HG03066 (cell line): ENCODE data around the gene RRP12.
"Not testable (repeated sequence)": the region's sequence is repeated elsewhere in the genome, so short reads cannot be mapped to it uniquely, and the experiment has no call there.

Source experiments
- ATAC-seq: cut with Tn5 transposase; IDR thresholded peaks from one replicate; pipeline ENCODE4 v1.9.1; 2021; ENCODE audit warnings: low read depth; ENCODE audit not compliant: unreplicated experiment

The RRP12 gene

DNA sequence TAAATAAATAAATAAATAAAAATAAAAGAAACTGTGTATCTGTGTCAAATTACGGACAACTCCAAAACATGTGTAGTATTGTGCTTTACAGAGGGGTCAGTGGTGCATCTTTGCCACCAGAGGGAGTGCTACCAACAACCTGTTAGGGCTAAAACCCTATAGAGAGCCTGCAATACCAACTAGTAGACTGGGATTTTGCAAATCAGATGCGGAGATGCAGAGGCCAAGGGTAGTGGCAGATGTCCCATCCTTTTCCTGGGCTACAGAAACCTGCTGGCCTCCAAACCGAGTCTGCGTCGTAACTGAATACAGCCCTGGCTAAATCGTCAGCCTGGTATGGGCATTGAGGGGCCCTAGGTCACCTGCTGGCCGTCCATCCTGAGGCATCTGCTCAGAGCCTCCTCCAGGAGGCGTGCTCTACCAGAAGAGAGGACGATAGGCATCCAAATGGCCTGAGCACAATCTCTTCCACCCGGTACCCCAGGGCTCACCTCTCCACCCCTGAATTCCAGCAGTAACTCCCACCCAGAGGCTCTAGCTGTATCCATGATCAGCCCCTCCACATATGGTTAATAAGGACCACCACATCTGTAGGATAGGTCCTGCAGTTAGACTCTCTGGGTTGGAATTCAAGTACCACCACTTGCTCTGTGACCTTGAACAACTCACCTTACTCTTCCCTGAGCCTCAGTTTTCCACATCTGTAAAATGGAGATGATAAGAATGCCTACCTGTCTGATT, 6.2 kb upstream of the RRP12 start:
- peak; percentile 88 for ATAC-seq

DNA sequence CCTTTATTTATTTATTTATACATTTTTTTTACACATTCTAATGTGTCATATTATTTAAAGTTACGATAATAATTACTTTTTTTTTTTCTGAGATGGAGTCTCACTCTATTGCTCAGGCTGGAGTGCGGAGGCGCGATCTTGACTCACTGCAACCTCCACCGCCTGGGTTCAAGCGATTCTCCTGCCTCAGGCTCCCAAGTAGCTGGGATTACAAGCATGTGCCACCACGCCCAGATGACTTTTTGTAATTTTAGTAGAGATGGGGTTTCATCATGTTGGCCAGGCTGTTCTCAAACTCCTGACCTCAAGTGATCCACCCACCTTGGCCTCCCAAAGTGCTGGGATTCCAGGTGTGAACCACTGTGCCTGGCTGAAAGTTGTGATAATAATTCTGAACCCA, 5.3 kb upstream of the RRP12 start:
- not testable (repeated sequence) for ATAC-seq

DNA sequence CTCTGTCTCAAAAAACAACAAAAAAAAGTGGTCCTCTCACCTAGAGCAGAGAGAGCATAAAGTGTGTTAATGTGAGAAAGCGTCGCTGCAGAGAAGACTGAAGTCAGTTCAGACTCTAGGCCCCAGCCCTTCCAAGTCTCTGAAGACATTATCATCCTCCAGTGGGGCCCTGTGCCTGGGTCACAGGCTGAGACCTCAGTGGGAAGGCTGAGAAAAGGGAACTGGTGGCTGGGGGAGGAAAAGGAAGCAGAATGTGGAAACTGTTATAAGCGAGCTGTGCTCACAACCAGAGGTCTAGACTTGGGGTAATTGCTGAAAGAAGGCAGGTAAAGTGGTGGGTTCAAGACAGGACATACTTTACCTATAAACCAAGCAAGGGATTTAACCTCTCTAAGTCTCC, 4.9 kb upstream of the RRP12 start:
- ATAC-seq: no peak

DNA sequence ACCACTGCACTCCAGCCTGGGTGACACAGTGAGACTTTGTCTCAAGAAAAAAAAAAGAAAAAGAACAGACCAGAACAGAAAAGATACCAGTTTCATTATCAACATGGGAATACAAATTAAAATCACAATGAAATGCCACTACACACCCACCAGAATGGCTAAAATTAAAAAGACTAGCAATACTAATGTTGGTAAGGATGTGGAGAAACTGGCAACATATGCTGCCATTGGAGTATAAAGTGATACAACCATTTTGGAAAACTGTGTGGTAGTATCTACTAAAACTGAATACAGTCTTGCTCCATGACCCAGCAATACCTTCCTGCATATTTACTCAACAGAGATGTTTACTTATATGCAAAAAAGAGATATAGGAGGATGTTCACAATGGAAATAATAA, 2.9 kb upstream of the RRP12 start:
- ATAC-seq: no peak

DNA sequence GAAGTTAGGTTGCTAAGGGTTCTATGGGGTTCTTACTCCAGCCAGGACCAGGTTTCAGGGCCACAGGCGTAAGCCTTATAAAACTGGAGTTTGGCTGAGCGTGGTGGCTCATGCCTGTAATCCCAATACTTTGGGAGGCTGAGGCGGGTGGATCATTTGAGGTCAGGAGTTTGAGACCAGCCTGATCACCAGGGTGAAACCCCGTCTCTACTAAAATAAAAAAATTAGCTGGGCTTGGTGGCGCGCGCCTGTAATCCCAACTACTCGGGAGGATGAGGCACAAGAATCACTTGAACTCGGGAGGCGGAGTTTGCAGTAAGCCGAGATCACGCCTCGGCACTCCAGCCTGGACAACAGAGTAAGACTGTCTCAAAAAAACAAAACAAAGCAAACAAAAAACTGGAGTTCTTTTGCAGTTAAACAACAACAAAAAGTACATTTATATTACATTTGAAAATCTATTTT, 347 bp upstream of the RRP12 start:
- ATAC-seq: no peak

DNA sequence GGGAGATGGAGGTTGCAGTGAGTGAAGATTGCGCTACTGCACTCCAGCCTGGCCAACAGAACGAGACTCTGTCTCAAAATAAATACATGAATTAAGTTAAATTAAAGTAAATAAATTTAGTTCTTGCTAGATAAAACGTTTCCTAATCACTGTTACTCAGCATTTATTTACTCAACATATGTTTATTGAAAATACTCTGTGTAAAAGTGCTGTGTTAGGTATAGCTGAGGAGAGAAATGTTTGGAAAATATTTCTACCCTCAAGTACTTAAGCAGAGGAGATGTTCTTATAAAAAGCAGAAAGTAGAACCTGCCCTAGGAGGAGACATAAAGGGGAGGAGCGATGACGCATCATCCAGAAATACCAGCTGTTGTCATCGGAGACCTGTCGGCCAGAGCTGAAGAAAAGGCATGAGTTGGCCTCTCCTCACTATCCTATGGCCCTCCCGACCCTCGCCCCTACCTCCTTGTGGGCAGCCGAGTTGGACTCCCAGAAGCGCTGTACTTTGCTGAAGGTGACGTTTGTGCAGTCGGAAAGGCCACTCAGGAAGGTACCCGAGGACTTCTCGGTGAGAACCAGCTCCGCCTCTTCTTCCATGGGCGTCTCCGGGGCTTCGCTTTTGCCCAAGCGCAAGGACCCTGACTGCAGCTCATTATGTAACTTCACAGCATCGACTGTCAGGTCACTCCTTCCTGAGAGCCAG, 1.1 kb downstream of the RRP12 start:
- ATAC-seq: no peak

DNA sequence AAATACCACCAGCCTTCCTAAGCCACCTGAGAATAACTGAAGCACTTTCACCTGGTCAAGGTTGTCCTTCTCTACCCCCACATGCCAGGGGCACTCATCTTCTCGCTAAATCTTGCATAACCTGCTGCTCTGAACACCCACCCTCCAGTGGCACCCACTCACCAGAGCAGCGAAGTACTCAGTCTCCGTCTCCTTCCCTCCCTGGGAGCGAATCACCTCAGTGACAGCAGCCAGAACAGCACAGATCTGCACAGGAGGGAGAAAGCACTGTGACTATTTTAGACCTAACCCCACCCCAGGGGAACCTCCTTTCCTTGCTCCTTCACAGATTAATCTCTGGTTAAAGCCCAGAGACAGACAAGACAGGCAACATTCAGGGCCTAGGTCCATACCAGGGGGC, 5.1 kb downstream of the RRP12 start:
- no peak for ATAC-seq

DNA sequence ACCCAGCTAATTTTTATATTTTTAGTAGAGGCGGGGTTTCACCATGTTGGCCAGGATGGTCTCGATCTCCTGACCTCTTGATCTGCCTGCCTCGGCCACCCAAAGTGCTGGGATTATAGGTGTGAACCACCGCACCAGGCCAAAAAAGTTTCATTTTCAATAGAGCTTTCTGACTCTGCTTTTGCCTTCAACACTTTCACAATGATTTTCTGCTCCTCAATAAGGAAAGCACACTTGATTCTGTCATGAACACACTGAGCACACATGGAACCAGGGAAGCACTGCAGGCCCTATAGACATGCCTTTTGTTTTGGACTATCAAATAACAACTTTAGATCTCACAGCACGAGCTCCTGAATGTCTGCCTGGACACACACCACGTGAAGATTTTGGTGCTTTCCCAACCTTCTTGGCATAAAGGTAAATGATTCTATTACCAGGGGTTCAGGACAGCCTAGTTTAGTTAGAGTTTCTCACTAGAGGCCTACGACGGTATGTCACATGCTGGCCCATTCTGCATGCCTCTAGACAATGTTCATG, 8.0 kb downstream of the RRP12 start:
- no peak for ATAC-seq

DNA sequence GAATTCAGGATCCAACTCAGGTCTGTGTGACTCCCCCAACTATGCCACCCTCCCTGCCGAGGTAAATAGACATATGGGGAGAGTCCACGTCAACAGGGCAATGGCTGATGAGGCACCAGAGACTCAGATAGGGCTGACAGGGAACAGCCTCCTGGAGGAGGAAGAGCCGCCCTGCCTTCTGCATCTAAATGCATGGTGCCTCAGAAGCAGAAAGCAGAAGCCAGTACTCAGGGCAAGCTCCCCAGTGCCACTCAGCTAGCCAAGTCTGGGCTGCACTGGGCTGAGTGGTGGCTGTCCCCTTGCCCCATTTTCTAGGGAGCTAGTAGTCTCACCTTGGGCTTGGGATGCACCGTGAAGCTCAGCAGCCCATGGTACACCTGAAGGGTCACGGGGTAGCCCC, 11.0 kb downstream of the RRP12 start:
- no peak for ATAC-seq

DNA sequence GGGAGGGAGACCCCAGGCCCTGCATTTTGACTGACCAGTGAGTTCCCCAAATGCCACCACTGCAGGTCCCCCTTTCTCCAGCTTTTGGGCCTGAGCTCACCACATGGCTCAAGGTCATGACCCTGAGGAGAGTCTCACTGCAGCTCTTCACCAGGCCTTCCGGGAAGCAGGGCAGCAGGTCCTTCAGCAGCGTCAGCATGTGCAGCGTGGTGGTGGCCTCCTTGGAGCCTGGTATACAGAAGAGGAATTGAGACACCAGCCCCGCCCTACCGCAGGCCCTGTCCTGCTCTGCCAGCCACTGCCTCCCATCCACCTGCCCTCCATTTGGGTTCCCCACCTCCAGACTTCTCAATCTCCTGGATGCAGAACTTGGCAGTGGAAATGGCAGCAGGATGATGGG, 13.0 kb downstream of the RRP12 start:
- ATAC-seq: no peak

DNA sequence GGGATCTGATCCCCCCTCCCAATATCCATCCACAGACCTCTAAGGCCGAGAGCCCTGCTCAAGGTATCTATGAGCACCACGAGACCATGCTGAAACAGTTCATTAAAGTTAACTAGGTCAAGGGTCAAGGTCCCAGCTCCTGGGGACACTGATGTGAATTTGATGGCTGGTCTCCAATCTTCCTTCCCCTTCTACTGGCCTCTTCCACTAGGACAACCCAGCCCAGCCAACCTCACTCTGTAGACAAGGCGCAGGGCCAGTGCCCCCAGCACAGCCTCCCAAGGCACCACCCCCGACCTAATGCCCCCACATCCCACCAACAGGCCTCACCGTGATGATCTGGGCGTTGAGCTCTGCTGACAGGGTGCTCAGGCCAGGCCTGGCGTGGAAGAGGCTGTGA, 15.6 kb downstream of the RRP12 start:
- no peak for ATAC-seq

DNA sequence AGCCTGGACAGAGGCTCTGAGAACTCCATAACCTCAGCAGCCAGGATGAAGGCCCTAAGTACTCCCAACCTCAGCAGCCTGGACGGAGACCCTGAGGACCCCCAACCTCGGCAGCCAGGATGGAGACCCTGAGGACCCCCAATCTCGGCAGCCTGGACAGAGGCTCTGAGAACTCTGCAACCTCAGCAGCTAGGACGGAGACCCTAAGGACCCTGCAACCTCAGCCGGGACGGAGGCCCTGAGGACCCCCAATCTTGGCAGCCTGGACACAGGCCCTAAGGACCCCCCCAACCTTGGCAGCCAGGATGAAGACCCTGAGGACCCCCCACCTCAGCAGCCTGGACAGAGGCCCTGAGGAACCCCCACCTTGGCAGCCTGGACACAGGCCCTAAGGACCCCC, 16.5 kb downstream of the RRP12 start:
- no peak for ATAC-seq

DNA sequence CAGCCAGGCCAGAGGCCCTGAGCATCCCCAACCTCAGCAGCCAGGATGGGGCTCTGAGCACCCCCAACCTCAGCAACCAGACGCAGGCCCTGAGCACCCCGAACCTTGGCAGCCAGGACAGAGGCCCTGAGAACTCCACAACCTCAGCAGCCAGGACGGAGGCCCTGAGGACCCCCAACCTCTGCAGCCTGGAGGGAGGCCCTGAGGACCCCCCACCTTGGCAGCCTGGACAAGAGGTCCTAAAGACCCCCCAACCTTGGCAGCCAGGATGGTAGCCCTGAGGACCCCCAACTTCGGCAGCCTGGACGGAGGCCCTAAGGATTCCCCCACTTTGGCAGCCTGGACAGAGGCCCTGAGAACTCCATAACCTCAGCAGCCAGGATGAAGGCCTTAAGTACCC, 17.0 kb downstream of the RRP12 start:
- no peak for ATAC-seq

DNA sequence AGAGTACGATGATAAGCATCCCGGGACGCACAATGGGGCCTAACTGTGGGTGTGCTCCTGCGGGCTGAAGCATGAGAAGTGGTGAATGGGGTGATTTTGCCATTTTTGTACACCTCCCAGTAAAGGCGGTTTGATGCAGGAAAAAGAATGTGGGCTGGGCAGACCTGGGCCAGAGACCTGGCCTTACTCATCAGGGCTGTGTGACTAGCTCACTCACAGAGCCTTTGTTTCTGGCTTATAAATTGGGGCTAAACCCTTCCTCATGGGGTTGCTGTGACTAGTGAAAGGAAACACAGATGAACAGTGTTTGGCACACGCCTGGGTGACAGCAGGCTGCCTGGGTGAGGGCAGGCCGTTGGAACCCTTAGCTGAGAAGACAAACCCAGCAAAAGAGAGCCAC, 18.0 kb downstream of the RRP12 start:
- no peak for ATAC-seq

DNA sequence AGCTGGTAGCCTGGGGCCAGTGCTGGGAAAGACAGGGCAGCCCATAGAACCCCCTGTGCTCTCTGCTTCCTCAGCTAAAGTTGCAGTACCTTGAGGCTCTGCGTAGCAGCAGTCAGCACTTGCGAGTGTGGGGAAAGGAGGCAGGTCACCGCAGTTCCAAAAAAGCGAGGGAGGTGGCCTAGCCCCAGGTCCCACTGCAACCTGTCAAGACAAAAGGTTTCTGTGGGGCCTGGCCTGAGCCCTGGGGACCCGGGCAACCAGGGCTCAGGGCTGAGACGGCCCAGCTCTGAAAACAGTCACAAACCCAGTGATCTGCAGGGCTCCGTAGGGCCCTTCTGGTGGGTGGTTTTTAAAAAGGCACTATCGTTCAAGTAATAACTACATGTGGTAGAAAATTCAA, 19.5 kb downstream of the RRP12 start:
- ATAC-seq: no peak

DNA sequence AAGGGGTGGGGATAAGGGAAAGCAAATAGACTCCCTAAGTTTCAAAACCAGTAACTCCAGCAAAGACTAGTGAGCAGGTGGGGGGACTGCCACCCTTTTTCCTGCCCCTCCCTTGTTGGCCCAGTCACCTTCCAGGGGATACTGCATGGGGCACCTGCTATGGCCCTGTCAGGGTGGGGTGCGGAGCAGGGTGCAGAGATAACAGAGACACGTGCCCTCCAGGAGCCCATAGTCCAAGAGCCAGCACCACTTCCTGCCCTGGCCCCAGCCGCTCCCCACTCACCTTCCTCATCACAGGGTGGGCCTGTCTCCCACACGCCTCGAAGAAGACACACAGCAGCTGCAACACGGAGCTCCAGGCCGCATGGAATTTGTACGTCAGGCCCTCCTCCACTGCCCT, 20.6 kb downstream of the RRP12 start:
- no peak for ATAC-seq

DNA sequence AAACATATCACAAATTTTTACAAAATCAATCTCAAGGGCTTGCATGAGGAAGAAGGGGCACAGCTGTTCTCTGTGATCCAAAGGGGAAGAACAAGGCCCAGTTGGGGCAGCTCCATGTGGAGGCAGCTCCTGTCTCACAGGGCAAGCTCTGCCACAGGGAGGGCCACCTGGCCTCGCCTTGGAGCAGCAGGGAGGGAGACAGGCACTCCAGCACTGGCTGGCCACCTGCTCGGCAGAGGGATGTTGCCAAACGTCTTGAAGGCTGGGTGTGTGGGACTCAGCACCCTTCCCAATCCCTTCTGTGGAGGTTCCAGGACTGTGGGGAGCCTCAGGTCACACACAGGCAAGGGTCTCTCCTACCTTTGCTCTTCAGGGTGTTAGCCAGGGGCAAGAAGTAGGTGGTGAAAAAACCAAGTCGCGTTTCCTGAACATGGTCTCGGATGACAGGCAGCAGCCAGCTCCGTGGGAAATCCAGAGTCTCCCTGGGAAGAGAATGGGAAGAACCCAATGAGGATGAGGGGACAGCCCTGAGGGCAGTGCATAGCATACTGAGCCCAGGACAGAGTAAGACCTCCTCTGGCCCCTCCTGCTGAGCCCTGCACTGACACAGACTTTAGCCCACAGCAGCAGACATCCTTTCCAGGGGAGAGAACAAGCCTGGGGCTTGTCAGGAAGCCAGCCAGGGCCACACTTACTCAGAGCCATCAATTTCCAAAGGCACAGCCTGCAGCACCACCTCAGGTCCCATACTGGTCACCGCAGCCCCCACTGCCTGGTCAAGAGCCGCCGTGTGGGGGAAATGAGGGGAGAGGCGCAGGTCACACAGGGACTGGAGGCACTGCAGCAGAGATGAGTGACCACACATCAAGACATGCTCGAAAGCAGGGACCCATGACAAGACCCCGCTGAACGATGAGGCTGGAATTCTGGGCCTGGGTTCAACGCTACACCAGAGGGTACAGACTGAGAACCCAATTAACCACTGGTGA, 21.9 kb downstream of the RRP12 start:
- ATAC-seq: no peak

DNA sequence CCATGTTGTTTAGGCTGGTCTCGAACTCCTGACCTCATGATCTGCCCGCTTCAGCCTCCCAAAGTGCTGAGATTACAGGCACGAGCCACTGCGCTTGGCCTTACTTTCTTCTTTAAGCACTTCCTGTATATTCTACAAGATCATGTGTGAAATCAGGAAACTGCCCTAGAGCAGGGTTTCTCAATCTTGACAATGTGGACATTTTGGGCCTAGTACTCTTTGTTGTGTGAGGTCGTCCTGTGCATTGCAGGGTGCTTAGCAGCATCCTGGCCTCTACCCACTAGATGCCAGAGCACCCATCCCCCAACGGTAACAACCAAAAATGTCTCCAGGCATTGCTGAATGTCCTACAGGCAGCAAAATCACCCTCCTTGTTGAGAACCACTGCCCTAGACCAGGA, 24.7 kb downstream of the RRP12 start:
- no peak for ATAC-seq

DNA sequence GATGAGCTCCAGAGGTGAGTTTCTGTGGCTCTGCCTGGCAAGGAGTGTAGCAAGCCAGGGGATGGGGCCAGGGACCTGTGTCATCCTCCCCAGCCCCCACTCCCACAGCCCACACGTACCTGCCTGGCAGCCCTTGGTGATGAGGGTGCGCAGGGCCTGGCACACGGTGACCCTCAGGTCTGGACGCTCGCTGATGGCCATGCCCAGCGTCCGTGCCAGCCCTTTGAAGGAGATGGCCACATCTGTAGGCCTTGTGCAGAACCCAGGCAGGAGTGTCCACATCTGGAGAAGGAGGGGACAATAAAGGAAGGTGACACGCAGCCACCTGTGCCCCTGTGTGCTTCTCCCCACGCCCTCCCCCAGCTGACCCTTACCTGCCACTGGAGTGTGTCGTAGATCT, 27.7 kb downstream of the RRP12 start:
- ATAC-seq: no peak

DNA sequence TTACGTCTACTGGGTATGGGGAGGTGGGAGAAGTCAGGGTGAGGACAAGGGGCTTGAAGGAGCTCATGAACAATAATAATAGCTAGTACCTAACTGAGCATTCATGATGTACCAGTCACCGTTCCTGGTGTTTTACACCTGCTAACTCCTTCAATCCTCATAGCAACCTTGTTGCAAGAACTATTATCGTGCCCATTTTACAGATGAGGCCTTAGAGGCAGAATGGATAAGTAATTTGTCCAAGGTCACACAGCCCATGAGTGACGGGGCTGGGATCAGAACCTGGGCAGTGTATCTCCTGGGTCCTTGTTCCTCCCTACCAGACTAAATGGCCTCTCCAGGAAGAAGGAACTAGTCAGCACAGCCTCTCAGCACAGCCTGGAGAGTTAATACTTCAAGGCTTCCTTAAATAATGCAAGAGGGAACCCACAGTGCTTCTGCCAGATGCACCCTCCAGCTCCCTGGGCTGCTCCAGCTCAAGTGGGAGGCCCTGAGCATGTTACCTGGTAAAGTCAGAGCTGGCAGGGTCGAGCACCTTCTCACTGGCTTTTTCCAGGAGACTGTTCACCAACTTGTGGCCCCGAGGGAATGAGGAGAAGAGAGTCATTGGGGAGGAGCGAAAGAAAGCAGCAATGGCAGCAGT, 28.8 kb downstream of the RRP12 start:
- ATAC-seq: no peak
